ENCODE results near the gene DRC1.
A peak's percentile ranks its signal among the peaks of the same experiment; 100 is the strongest.

DRC1 gene

DNA sequence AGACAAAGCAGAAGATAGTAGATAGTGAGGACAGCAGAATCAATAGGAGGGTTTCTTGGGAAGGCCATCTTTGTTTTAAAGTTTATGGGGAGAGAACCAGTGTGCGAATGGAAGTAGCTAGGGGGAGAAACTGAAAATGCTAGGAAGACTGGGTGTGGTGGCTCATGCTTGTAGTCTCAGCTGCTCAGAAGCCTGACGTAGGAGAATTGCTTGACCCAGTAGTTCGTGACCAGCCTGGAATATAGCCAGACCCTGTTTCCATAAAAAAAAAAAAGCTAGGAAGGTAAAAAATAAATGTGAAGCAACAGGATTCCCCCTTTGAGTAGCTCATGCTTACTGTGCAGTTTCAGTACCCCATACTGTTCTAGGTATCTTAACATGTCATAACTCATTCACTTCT, 19.2 kb upstream of the DRC1 start:
- TF ChIP-seq ZNF274 (IDR thresholded peaks at IDR 0.05; ENCODE audit: low read depth, low read length), result no peak
- H3K4me3 ChIP-seq (ENCODE audit: low read length), result no peak overlapping the region

DNA sequence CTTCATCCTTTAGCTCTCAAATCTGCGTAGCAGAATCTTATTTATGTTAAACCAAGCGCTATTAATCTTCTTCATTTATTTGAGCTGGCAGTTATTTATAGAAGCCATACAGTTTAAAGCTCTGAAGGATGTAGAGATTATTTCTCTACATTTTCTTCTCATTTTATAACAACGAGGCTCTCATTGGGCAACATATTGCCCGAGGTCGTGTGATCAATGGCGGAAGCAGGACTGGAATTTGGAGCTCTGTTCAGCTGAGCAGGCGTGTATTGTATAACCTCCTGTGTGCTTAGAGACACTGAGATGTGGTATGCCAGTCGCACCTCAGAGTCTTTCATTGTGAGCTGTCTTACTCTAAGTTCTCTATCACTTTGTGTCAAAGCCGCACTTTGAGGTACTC, 17.5 kb upstream of the DRC1 start:
- H3K4me3 ChIP-seq (ENCODE audit: low read length), result no peak overlapping the region
- TF ChIP-seq ZNF274 (IDR thresholded peaks at IDR 0.05; ENCODE audit: low read depth, low read length), result no peak

DNA sequence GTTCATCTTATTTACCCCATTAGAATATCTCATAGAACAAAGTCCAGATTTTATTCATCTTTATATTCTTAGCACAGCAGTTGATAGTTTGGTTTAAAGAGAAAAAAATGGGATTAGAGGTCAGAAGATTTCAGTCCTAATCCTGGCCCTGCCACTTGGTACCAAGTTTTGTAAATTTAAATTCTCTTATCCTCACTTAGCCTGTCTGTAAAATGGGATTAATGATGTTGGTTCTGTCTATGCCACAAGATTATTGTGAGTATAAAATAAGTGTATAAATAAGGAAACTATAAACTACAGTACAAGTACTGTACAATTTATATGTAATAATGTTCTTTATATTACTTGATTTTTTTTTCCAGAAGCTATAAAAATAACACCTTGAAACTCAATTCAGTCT, 17.1 kb upstream of the DRC1 start:
- TF ChIP-seq ZNF274 (IDR thresholded peaks at IDR 0.05; ENCODE audit: low read depth, low read length), result no peak
- no peak overlapping the region for H3K4me3 ChIP-seq (ENCODE audit: low read length)

DNA sequence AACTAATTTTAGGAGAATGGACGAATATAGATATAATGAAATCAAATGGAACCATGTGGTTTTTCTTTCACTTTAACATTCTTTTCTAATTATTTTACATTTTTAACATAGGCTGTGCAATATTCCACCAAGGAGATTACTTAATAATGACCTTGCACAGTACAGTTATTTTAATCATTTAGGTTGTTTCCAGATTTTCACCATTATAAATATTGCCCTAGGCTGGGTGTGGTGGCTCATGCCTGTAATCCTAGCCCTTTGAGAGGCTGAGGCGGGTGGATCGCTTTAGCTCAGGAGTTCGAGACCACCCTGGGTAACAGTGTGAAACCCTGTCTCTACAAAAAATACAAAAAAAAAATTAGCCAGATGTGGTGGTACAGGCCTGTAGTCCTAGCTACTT, 14.5 kb upstream of the DRC1 start:
- H3K4me3 ChIP-seq (ENCODE audit: low read length), result no peak overlapping the region
- TF ChIP-seq ZNF274 (IDR thresholded peaks at IDR 0.05; ENCODE audit: low read depth, low read length), result no peak

DNA sequence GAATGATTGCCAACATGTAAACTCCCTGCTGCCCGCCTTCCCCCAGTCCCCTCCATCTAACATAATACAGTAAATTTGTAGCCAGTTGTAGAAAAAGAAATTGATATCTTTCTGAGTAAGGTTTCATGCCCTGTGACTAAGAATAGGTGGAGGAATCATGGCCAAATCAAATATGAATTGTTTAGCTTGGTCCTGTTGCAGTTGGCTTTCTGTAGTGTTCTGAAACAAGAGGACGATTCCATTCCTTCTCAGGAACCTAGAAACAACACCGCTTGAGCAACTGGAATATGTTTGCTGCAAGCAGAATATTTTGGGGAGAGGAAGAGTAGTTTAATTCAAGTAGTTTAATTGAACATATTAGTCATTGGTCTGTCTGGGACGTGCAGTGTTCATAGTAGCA, 7.0 kb upstream of the DRC1 start:
- TF ChIP-seq ZNF274 (IDR thresholded peaks at IDR 0.05; ENCODE audit: low read depth, low read length), result no peak
- H3K4me3 ChIP-seq (ENCODE audit: low read length), result no peak overlapping the region

DNA sequence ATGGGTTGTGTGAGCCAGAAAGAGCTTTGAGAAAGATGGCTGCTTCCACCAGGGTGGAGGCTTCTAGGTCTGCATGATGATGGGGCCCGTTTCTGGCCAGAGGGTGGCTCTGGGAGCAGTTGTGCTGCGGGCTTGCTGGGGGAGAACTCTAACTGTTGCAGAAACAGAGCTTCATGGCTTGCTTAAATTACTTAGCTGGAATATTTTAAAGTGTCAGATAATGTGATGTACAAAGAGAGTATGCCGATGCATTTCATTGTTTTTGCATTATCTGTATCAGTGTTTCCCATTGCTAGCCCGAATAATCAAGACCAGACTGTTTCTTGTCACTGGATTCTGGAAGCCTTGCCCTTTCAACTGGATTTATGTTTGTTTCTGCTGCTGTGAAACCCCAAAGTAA, 6.3 kb upstream of the DRC1 start:
- no peak overlapping the region for H3K4me3 ChIP-seq (ENCODE audit: low read length)
- no peak for TF ChIP-seq ZNF274 (IDR thresholded peaks at IDR 0.05; ENCODE audit: low read depth, low read length)

DNA sequence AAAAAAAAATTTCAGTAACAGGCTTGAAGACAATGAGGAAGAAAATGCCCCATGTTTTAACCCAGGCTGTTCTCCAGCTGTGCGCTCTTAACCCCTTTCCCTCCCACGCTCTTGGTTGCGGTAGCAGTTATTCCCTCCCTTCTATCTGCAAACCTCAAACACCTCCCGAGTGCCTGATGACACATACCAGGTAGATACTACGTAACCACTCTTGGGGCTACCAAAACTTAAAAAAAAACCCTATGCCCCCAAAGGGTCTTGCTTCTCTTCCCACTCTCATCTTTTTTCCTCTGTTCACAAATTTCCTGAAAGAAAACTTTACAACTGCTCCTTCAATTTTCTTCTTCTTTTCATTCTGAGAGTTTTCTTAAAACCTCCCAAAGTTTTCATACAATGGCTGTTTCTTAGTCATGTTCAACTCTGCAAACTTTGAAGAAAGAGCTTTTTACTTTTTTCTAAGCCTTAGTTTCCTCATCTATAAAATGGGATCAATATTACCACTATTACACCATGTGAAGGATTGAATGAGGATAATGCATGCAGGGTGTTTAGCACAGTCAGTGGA, 4.9 kb upstream of the DRC1 start:
- TF ChIP-seq ZNF274 (IDR thresholded peaks at IDR 0.05; ENCODE audit: low read depth, low read length), result no peak
- H3K4me3 ChIP-seq (ENCODE audit: low read length), result no peak overlapping the region

DNA sequence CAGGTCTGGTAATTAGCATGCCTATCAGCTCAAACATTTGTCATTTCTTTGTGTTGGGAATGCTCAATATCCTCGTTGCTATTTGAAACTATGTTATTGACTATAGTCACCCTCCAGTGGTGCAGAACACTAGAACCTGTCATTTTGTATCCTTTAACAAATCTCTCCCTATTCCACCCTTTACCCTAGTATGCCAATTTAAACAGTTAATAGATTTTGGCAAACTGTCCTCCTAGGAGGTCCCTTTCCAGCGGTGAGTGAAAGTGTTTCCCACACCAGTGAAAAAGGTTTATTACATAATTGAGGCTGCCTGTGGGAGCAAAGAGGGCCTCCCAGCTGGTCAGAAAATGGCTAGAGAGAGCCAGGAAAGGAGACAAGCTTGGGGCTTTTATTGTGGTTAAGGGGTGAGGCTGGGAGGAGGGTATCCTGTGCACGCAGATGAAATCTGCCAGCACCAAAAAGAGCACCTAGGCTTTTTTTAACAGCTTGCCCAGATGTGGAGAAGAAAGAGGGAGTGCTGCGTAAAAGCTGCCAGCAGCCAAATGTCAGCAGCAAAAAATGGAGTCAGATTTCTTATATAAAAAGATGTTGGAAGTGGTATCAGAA, 1.8 kb upstream of the DRC1 start:
- TF ChIP-seq ZNF274 (IDR thresholded peaks at IDR 0.05; ENCODE audit: low read depth, low read length), result no peak

DNA sequence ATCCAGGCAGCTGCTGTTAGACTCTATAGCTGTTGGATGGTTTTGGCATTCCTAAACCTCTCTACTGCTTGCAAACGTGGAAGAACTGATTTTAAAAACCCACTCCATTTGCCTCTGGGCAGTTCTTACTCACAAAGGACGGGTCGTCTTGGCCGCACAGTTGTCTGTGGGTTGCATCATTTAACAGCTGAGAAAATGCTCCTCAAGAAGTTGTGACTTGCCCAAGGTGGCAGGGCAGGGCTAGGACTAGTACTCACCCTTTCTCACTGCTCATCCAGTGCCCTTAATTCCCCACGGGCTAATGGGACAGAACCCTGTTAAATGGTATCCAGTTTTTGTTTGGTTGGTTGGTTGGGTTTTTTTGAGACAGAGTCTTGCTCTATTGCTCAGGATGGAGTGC, 997 bp upstream of the DRC1 start:
- no peak overlapping the region for H3K4me3 ChIP-seq (ENCODE audit: low read length)
- no peak for TF ChIP-seq ZNF274 (IDR thresholded peaks at IDR 0.05; ENCODE audit: low read depth, low read length)

More for the DNA sequence above, 1.8 kb upstream of the DRC1 start:
- H3K4me3 ChIP-seq (ENCODE audit: low read length), result no peak overlapping the region

DNA sequence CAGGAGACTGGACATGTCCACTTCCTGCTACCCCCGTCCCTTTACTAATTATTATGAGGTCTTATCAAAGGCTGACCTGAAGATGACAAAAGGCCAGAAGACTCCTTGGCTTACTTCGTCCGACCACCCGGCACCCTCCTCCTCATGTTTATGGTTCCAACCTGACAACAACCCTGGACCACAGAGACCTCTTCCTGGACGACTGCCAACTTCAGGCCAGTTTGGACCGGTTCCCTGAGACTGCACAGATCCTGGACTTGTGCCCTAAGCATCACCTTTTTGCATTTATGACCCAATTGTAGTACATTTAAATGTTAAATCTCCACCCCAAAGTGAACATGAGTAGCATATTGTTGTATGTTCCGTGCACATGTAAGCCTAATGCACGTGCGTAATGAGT, 5.8 kb downstream of the DRC1 start:
- H3K4me3 ChIP-seq (ENCODE audit: low read length), result no peak overlapping the region
- TF ChIP-seq ZNF274 (IDR thresholded peaks at IDR 0.05; ENCODE audit: low read depth, low read length), result no peak

DNA sequence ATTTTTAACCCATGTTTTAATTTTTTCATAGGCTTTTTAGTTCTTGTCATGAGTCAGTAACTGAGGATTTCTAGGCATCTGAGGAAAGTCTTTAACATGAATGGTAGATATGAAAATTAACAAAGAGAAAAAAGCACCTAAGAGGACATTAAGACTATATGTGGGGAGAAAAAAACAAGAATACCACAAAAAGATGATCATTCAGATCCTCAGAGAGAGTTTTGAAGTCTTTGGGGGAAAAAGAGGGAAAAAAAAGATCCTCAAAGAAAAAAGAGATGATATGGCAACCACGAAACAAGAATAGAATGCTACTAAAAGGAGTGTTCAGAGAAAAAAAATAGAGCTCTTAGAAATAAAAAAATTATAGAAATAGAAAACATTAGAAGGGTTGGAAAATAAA, 8.1 kb downstream of the DRC1 start:
- no peak for TF ChIP-seq ZNF274 (IDR thresholded peaks at IDR 0.05; ENCODE audit: low read depth, low read length)
- no peak overlapping the region for H3K4me3 ChIP-seq (ENCODE audit: low read length)

DNA sequence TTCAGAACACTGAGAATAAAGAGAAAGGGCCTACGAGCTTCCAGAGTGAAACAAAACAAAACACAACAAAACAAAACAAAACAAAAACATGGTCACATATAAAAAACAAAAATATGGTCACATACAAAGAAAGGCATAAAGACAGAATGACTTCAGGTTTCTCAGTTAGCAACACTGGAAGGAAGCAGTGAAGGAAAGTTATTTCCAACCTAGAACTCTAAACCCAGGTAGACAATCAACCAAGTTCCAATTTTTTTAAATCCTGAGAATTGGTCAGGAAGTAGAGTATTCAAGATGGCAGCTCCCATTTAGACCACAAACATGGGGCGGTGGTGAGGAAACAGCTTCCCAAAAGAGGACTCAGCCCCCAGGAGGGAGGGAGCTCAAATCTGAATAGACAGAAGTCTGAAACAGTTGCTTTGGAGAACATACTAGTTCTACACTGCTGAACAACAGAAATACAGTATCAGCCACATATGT, 9.1 kb downstream of the DRC1 start:
- H3K4me3 ChIP-seq (ENCODE audit: low read length), result no peak overlapping the region
- TF ChIP-seq ZNF274 (IDR thresholded peaks at IDR 0.05; ENCODE audit: low read depth, low read length), result no peak

DNA sequence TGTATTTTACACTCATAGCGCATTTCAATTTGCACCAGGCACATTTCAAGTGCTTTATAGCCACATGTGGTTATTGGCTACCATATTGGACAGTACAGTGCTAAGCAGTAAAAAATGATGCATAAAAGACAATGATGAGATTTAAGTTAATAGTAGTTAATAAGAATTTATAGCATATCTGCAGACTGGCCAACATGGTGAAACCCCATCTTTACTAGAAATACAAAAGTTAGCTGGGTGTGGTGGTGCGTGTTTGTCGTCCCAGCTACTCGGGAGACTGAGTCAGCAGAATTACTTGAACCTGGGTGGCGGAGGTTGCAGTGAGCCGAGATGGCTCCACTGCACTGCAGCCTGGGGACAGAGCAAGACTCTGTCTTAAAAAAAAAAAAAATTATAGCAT, 9.7 kb downstream of the DRC1 start:
- no peak overlapping the region for H3K4me3 ChIP-seq (ENCODE audit: low read length)
- TF ChIP-seq ZNF274 (IDR thresholded peaks at IDR 0.05; ENCODE audit: low read depth, low read length), result no peak

DNA sequence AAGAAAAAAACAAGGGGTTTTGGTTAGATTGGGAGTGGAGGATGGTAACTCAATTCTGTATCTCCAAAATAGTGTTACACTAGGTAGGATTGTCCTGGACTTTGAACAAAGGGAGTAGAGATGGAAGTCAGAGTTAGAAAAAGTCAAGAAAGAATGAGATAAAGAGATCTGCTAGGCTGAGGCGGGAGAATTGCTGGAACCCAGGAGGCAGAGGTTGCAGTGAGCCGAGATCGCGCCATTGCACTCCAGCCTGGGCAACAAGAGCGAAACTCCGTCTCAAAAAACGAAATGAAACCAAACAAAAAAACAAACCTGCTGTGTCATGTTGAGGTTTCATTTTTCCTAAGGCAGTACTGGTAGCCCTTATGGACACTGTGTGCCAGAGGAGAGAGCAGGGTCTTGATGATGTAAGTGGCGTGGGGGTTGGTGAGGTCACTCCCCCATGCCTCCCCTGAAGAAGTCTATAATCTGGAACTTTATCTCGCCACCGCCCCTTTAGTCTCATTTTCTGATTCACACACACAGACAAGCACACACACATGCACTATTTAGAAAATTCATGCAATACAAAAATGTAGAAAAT, 10.5 kb downstream of the DRC1 start:
- H3K4me3 ChIP-seq (ENCODE audit: low read length), result peak overlapping the region; percentile 14; the same call in 1 of the 2 replicates
- TF ChIP-seq ZNF274 (IDR thresholded peaks at IDR 0.05; ENCODE audit: low read depth, low read length), result no peak

DNA sequence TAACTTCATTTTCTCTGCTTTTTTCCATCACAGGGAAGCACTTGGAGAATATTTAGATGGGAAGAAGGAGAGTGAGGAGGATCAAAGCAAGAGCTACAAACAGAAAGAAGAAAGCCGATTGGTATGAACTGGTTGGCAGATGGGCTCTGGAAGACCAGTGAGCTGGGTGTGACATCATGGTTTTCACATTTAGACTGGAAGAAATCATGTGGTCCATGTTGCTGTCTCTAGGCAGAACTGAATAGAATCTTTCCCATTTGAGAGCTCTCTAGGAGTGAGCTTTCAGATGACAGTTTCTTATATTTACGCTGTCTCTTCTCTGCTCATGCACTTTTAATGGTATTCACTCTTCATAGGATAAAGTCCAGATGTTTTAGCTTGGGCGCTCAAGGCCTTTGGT, 12.6 kb downstream of the DRC1 start:
- no peak overlapping the region for H3K4me3 ChIP-seq (ENCODE audit: low read length)

More for the DNA sequence above, 12.6 kb downstream of the DRC1 start:
- no peak for TF ChIP-seq ZNF274 (IDR thresholded peaks at IDR 0.05; ENCODE audit: low read depth, low read length)
